ENCODE measurements around the gene FRAT1. TPM values are rescaled to one million over a fixed set of nuclear protein-coding genes. Genes with fewer than 3 reads are reported as not detected.

Gene FRAT1
- total and polyA plus RNA-seq, 2 donors (not counting 3 experiments of a cell fraction or from before 2014, with no cell fraction given): 2.2 to 3.2 TPM

- POLR2A ChIA-PET: no interaction called here
- H3K79me2 ChIP-seq (ENCODE audit: control insufficient read depth, insufficient read depth, low read length): no peaks in the 10 kb centered on the region
- intact Hi-C loops (cut with micrococcal nuclease) (no loop called here), dilution Hi-C loops (cut with MboI; ENCODE audit: extremely low pct_ligation_motif_present, low sequenced_read_pairs) (no loop called here)
- H3K36me3 ChIP-seq (ENCODE audit: control insufficient read depth in 2 of 2, extremely low read depth in 1 of 2, insufficient read depth in 2 of 2, low read length in 2 of 2): peaks cover 0 to 14% of the 10 kb centered on the region in 2 experiments
- H3K4me1 ChIP-seq (ENCODE audit: control insufficient read depth, extremely low read depth, insufficient read depth, low read length): peaks cover 3% of the 10 kb centered on the region
- FAIRE-seq (no peak), DNase-seq (ENCODE audit: low read depth, low spot score) (no peak)
- BruUV-seq (replicated peaks): no TSS peak
- no peaks in the 10 kb centered on the region for H3K9me1 ChIP-seq (replicated peaks; ENCODE audit: control insufficient read depth, extremely low read depth, insufficient read depth, low read length)
- H3K9ac ChIP-seq (replicated peaks; ENCODE audit: extremely low read depth, insufficient read depth, low read length): no peak overlapping the region
- H3K27ac ChIP-seq (ENCODE audit: insufficient read depth, low read depth, low read length): no peak overlapping the region
- CTCF ChIA-PET: no interaction called here
- no peak overlapping the region for H2AFZ ChIP-seq (ENCODE audit: low read depth, low read length)
- H3K4me3 ChIP-seq (replicated peaks in 1 of 3; ENCODE audit: insufficient read depth in 1 of 3, low read depth in 1 of 3, low read length in 3 of 3): no peak overlapping the region
- no peaks in the 10 kb centered on the region for H4K20me1 ChIP-seq (replicated peaks; ENCODE audit: control insufficient read depth, extremely low read depth, insufficient read depth, low read length)
- H3K9me3 ChIP-seq (replicated peaks; ENCODE audit: control insufficient read depth, insufficient read depth, low read length): no peaks in the 10 kb centered on the region
- no peak for TF ChIP-seq MYC (IDR thresholded peaks at IDR 0.05; ENCODE audit: low read depth, low read length)
- TF ChIP-seq CTCF (IDR thresholded peaks at IDR 0.05; ENCODE audit: extremely low read depth in 1 of 2, insufficient read depth in 1 of 2, low read depth in 1 of 2, low read length in 2 of 2): no peak
- TF ChIP-seq FOS (IDR thresholded peaks at IDR 0.05; ENCODE audit: borderline replicate concordance, insufficient read depth, low read length): no peak
- TF ChIP-seq EZH2 (IDR thresholded peaks at IDR 0.05; ENCODE audit: borderline replicate concordance, low read depth, low read length, severe bottlenecking): no peak
- TF ChIP-seq JUN (IDR thresholded peaks at IDR 0.05; ENCODE audit: borderline replicate concordance, insufficient read depth, insufficient read length, low read depth): no peak
- TF ChIP-seq MAX (IDR thresholded peaks at IDR 0.05; ENCODE audit: insufficient read depth, insufficient read length): no peak
- TF ChIP-seq GATA2 (IDR thresholded peaks at IDR 0.05; ENCODE audit: insufficient read depth, insufficient read length, low read depth, low read length): no peak
- no peak for TF ChIP-seq POLR2A (IDR thresholded peaks at IDR 0.05; ENCODE audit: low read depth, low read length)
- TF ChIP-seq POLR2AphosphoS5 (IDR thresholded peaks at IDR 0.05; ENCODE audit: insufficient read depth, low read depth, low read length): no peak
- H3K4me2 ChIP-seq (ENCODE audit: insufficient read depth, low read length): no peak overlapping the region
- no peaks in the 10 kb centered on the region for H3K27me3 ChIP-seq (ENCODE audit: control insufficient read depth in 2 of 2, insufficient read depth in 2 of 2, low read length in 2 of 2)
Observed at GRCh38 chr10:97362310-97363033, 43.4 kb downstream of the FRAT1 start.

All from endothelial cell of umbilical vein (primary cell).